NCI-H748 (cell line): Measurements from ENCODE around the gene RADIL.
"Not testable (repeated sequence)": the region's sequence is repeated elsewhere in the genome, so short reads cannot be mapped to it uniquely, and the experiment has no call there.

ENCODE experiments used
- DNase-seq: peaks from one replicate; lab custom pipeline; 2025; ENCODE audit not compliant: unreplicated experiment; lab: John Stamatoyannopoulos, UW

Gene RADIL

DNA sequence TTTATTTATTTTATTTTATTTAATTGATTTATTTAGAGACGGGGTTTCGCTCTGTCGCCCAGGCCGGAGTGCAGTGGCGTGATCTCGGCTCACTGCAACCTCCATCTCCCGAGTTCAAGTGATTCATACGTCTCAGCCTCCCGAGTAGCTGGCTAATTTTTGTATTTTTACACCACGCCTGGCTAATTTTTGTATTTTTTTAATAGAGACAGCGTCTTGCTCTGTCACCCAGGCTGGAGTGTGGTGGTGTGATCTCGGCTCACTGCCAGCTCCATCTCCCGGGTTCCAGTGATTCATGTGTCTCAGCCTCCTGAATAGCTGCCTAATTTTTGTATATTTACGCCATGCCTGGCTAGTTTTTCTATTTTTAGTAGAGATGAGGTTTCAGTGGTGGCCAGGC is 73.8 kb downstream of the RADIL start:
- DNase-seq: no peak

DNA sequence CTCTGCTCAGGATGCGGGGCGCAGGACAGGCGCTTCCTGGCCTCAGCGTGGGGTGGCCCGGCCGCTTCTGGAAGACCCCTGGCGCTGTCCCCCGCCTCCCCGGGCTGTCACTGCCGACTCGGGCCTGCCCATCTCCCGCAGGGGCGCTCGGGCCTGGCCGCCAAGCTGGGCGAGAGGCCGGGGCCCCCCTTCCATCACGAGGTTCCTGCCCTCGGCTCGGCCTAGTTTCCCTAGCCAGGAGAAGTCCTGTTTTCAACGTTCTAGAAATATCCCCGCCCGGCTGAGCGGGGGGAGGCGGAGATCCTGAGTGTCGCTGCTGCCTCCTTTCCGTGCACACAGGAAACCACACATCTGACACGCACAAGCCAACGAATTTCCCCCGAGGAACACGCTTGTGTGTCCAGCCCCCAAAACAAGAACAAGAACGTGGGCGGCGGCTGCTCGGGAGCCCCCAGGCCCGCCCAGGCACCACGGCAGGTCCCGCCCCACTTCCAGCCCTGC is 74.4 kb downstream of the RADIL start:
- no peak for DNase-seq

DNA sequence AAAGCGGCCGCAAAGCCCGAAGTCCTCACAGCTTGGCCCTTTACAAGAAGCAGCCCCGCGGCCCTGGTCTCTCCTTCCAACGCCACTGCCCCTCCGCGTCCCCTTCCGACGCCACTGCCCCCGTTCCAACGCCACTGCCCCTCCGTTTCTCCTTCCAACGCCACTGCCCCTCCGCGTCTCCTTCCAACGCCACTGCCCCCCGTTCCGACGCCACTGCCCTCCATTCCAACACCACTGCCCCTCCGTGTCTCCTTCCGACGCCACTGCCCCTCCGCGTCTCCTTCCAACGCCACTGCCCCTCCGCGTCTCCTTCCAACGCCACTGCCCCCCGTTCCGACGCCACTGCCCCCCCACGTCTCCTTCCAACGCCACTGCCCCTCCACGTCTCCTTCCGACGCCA is 75.0 kb downstream of the RADIL start:
- DNase-seq: no peak

DNA sequence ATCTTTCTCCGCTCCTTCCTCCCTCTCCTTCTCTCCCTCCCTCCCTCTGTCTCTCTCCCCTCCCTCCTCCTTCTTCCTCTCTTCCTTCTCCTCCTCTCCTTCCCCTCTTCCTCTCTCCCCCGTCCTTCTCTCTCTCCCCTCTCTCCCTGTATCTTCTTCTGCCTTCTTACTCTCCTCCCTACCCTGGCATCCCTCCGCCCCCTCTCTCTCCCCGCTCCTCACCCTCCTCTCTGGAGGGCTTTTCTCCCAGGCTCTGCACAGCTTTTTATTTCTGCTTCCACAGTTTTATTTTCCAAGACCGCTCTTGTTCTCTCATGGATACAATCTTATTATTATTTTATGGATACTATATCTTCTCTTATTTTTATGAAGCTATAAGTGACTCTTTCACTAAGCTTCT is 75.5 kb downstream of the RADIL start:
- no peak for DNase-seq

DNA sequence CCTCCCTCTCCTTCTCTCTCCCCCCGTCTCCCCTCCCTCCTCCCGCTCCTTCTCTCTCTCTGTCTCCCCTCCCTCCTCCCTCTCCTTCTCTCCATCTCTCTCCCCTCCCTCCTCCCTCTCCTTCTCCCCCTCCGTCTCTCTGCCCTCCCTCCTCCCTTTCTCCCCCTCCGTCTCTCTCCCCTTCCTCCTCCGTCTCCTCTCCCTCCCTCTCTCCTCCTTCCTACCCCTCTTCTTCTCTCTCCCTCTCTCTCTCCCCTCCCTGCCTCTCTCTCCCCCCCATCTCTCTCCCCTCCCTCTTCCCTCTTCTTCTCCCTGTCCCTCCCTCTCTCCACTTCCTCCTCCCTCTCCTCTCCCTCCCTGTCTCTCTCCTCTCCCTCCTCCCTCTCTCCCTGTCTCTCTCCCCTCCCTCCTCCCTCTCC is 75.9 kb downstream of the RADIL start:
- DNase-seq: no peak

DNA sequence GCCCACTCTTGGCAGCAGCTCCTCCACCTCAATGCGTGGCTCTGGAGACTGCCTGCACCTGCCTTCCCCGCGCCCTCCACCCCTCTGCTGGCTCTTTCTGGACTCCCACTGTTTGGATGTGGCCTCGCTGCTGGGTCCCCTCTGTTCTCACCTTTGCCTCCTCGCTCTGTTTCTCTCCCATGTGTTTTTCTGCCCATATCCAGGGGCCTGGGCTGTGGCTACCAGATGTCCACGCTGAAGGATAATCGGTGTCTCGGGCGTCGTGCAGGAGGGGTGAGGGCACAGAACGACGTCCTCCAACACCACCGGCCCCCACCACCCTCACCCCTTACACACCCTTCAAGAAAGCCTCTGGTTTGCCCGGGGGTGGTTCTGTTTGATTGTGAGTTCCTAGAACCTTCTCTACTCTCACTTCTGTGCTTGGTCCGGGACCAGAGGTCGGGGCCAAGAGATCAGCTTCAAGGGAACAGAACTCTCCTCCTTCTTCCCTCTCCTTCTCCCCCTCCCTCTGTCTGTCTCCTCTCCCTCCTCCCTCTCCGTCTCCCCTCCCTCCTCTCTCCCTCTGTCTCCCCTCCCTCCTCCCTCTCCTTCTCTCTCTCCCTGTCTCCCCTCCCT is 76.4 kb downstream of the RADIL start:
- no peak for DNase-seq

DNA sequence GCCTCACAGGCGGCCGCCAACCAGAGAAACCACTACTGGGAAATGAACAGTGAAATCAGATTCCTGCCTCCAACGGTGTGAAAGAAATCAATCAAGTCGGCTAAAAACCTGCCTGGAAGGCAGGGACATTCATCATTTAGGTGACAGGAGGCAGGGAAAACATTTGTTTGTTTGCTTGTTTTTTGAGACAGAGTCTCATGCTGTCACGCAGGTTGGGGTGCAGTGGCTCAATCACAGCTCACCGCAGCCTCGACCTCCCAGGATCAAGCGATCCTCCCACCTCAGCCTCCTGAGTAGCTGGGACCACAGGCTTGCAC is 77.6 kb downstream of the RADIL start:
- no peak for DNase-seq

DNA sequence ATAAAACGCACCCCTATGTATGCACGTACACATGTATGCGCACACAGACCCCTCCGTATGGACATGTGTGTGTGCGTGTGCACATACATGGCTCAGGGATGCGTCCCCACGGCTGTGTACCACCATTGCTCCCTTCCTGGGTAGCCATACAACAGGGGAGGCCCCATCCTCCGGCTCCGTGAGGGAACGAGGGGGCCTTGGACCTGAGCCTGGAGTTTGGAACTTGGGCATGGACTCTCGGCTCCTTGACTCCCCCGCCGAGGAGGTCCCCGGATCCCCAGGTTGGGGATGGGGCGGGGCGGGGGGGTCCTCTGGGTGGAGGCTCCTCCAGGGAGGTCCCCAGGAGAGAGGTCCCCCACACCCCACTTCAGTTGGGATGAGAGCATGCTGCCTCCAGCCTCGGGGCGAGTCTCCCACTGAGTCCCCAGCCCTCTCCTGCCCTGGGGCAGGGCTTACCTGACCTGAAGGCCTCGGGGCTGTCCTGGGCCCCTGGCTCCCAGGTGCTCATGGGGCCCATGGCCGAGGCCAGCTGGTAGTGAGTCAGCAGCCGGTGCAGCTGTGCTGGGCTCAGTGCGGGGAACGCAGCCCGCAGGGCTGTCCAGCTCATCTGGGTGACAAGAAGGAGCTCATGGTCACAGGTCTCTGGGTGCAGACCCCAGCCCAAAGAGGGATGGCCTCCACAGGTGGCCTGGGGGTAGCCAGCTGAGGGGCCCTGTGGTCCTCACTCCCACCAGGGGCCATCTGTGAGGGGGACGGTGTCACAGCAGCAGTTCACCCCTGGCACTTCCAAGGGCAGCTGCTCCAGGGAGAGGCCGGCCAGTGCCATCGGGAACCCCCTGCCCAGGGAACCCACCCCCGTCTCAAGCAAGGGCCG is 78.2 kb downstream of the RADIL start:
- no peak for DNase-seq

DNA sequence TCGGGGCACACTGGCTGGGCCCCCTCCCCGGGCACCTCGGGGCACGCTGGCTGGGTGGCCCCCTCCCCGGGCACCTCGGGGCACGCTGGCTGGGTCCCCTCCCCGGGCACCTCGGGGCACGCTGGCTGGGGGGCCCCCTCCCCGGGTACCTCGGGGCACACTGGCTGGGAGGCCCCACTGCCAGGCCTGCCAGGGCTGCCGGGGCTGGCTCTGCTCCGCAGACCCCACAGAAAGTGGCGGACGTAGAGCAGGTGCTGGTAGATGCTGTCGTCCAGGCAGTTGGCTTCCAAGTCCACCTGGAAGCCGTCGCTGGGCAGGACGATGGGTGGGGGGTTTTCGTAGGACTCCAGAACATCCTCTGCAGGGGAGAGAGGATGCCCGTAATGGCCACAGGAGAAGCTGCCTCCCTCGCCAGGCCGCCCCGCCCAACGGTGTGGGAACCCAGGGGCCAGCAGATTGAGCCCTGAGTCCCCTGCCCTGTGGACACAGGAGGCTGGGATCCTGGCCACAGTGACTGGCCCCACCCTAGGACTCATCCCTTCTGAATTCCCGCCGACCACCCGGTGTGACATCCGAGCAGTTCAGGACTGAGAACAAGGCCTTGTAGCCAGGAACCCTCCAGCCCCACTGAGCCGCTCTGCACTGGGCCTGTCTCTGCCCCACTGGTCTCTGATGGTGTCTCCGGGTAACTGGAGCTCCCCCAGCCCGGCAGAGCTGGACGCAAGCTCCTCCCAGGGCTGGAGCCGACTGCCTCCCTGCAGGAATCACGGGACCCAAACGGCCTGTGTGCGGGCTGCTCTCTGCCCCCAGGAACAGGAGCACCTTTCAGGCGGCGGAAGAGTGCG is 79.9 kb downstream of the RADIL start:
- no peak for DNase-seq

DNA sequence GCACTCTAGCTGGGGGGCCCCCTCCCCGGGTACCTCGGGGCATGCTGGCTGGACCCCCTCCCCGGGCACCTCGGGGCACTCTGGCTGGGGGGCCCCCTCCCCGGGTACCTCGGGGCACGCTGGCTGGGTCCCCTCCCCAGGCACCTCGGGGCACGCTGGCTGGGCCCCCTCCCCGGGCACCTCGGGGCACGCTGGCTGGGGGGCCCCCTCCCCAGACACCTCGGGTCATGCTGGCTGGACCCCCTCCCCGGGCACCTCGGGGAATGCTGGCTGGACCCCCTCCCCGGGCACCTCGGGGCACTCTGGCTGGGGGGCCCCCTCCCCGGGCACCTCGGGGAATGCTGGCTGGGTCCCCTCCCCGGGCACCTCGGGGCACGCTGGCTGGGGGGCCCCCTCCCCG is 80.9 kb downstream of the RADIL start:
- not testable (repeated sequence) for DNase-seq

DNA sequence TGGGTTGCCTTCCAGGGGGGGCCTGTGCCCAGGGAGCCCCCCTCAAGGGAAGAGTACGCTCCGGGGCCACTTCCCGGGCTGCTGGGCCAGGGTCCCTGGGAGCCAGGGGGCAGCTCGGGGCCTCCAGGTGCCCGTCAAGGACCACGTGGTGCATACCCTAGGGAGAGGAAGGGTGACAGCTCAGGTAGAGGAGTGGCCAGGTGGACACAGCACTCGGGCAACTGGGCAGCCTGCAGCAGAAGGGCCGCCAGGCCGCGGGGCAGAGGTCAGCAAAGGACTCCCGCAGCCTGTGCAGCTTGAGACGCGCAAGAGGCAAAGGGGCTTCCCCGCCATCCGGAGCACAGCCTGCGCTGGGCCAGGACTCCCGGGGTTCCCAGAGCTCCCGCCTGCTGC is 81.7 kb downstream of the RADIL start:
- DNase-seq: no peak

DNA sequence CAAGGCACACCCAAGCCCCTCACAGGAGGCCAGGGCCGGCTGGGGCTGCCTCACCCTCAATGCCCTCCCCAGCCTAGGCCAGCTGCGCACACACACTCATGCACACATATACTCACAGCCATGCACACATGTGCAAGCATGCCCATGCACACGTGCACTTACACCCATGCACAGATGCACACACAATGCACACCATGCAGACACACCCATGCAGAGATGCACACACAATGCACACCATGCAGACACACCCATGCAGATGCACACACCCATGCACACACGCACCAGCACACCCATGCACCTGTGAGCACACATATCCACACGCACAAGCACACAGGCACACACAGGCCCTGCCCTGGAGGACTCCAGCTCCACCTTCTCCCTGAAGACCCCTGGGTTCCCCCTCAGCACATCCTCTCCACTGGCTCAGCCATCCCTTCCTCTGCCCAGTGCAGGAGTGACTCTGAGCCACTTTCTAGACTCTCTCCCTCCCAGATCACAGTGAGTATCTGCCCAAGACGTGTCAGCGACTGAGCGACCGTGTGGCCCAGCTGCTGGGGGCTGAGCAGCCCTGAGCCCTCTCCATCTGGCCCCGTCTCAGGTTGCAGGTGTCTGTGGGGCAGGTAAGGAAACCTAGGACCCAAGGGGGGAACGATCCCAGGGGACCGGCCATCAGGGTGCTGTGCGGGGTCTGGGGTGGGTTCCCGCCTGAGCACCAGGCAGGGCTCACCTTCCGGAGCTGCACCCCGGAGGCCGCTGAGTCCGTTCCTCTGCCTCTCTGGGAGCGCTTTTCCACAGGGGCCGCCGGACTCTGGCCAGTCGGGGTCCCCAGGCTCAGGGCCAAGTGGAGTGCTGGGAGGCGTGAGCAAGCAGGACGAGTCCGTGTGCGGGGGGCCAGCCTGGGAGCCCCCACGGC is 82.3 kb downstream of the RADIL start:
- no peak for DNase-seq

DNA sequence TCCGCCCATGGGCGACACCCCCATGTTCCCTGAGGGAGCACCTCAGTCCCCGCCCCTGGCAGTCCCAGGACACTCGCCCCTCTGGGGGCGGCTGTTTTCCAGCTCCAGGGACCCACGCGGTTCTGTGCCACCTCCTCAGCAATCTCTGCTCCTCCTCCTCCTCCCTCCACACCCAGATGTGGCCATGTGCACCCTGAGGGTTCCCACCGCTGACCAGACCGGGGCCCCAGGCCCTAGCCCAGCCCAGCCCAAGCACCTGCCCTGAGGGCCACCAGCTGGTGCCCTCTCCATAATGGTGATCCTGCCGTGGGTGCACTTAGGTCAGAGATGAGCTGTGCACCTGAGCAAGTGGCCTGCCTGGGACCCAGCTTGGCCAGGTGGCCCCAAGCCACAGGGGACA is 83.0 kb downstream of the RADIL start:
- no peak for DNase-seq

DNA sequence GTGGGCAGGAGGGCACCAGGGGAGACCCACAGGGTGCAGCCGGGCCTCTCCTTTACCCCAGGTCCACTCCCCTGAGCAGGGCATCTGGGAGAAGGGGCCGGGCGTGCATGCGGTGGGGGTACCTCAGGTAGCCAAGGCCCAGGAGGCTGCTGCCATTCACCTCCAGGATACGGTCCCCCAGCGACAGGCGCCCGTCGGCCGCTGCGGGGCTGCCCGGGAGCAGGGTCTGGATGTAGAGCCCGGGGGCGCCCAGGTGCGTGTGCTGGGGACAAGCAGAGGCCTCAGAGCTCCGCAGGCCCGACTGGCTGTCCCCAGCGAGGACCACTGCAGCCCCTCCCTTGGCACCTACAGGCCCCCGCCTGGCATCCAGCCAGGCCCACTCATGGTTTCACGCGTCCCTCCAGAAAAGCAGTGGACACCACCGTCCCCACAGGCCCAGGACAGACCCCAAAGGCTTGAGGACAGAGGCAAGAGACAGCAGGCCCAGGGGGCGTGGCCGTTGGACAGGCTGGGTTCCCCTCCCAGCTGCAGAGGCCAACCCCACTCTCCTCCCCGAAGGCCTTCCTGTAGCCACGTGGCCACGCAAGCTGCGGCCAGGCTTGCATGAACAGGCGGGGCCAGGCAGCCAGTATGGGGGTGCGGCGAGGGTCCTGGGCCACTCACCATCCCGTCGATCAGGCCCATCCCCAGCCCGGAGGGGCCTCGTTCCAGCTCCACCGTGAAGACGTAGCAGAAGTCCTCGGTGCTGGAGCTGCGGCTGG is 83.8 kb downstream of the RADIL start:
- DNase-seq: no peak

DNA sequence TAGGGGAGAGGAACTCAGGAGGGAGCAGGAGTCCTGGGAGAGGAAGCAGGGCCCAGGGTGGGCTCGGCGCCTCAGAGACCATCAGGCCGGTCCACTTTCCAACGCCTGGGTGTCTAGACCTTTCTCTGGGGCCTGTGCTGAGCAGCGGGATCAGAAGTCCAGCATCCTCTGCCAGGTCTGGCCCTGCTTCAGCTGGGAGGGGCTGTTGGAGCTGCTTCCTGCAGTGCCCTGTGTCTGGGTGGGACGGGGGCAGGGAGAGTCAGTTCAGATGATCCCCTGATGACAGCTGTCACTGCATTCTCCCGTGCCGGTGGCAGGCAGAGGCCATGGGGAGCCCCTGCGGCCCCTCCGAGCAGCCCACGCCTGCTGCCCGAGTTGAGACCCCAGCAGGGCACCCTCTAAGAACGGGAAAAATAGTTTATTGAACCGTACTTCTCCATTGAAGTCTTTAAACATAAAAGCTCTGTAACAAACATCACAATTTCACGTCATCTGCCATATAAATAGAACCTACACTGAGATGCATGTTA is 84.7 kb downstream of the RADIL start:
- DNase-seq: no peak

DNA sequence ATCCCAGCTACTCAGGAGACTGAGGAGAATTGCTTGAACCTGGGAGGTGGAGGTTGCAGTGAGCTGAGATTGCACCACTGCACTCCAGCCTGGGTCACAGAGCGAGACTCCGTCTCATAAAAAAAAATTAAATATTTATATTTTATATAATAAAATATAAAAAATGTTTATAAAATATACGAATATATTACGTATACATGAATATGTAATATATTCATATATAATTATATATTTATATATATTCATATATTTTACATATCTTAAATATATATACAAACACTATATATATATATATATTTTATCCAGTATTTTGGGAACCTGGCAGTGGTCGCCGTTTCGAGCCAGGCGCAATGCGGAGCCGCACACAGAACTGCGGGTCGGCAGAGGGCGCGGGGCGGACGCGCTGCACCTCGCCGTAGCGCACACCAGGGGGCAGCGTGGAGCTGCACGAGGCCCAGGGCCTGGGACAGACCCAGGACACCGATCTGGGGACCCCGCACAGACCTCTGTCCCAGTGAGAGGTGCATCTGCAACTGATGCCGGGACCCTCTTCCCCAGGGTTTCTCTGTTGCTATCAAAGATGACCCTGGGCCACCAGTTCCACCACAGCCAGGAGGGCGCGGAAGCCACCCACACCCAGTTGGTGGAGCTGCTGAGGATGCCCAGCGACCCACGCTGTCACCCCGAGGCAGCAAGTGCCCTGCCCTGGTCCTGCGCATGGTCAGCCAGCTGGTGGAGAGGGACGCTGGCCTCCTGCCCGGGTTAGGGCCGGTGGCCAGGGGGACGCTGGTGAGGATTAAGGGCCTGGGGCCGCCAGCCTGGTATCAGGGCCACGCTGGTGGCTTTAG is 85.4 kb downstream of the RADIL start:
- DNase-seq: peak; percentile 48

DNA sequence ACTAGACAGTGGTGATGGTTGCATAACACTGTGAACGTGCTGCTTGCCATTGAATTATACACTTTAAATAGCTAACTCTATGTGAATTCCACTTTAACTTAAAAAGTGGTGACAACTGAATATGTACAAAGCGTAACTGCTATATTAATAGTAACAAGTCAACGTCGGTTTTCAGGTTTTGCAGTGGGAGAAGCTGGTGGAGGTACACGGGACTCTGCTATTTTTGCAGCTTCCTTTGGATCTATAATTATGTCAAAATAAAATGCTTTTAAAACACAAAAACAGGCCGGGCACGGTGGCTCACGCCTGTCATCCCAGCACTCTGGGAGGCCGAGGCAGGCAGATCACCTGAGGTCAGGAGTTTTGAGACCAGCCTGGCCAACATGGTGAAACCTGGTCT is 87.1 kb downstream of the RADIL start:
- DNase-seq: no peak

DNA sequence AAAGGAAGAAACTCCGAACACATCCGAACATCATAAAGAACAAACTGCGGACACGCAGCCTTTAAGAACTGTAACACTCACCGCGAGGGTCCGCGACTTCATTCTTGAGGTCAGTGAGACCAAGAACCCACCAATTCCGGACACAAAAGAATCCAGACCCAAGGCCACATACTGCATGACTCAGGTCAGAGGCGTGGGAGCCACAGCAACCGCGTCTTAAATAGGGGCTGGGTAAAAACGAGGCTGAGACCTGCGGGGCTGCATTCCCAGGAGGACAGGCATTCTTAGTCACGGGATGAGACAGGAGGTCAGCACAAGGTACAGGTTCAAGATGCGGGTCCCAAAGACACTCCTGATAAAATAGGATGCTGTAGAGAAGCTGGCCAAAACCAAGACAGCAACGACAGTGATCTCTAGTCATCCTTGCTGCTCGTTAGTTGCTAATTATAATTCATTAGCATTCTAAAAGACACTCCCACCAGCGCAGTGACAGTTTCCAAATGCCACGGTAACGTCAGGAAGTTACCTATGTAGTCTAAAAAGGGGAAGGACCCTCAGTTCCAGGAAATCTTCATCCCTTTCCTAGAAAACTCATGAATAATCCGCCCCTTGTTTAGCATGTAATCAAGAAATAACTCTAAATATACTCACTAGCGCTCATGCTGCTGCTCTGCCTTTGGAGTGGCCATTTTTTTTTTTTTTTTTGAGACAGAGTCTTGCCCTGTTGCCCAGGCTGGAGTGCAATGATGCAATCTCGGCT is 88.7 kb downstream of the RADIL start:
- DNase-seq: no peak
